ENCODE data around the gene MMEL1.
"Not testable (repeated sequence)": the region's sequence is repeated elsewhere in the genome, so short reads cannot be mapped to it uniquely, and the experiment has no call there.

Gene MMEL1

DNA sequence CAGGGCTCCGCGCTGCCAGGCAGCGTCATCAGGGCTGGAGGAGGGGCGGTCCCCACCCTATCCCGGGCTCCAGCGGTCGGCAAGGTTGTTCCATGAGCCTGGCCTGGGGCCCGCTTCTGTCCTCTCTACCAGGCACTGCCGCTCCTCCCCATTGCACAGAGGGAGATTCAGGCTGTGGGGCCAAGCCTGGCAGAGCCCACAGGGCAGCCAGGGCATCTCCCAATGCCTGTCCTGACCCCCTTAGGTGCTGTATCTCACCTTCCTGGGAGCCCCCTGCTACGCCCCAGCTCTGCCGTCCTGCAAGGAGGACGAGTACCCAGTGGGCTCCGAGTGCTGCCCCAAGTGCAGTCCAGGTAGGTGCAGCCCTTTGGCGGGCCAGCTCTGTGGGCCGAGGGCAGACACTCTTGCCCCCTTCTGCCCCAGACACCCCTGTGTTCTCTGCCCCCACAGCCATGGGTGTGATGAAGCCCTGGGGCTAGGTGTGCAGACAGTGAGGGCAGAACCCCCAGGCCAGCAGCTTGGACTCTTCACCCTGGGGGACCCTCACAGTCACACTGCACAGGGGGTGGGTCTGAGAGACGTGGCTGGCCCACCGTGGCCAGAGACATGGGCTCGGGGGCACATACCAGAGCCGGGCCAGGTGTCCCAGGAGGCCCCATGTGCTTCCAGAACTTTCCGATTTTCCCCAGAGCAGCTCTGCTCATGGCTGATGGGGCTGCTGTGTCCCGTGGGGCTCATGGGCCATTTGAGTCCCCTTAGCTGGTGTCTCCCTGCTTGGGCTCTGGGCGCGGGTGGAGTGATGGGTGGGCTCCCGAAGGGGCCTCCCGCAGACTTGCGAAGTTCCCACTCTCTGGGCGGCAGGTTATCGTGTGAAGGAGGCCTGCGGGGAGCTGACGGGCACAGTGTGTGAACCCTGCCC lies 75.1 kb downstream of the MMEL1 start:
- no peak for DNase-seq (ENCODE audit: low read depth)

- DNase-seq (ENCODE audit: low read depth) = no peak
Observed at GRCh38 chr1:2556678-2557481, 75.9 kb downstream of the MMEL1 start.

DNA sequence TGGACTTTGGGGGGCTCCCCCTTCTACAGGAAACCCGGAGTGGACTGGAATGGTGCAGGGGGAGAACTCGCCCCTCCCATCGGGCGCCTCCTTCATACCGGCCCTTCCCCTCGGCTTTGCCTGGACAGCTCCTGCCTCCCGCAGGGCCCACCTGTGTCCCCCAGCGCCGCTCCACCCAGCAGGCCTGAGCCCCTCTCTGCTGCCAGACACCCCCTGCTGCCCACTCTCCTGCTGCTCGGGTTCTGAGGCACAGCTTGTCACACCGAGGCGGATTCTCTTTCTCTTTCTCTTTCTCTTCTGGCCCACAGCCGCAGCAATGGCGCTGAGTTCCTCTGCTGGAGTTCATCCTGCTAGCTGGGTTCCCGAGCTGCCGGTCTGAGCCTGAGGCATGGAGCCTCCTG lies 76.5 kb downstream of the MMEL1 start, which contains the start of gene TNFRSF14:
TSS of gene TNFRSF14 (plus strand) at position 95 of the 401 bp plus-strand sequence. CDS start at position 389, 294 bp downstream.
- DNase-seq (ENCODE audit: low read depth) = peak; percentile 61

- no peak for DNase-seq (ENCODE audit: low read depth)
Observed at GRCh38 chr1:2555634-2556276, 77.1 kb downstream of the MMEL1 start.

DNA sequence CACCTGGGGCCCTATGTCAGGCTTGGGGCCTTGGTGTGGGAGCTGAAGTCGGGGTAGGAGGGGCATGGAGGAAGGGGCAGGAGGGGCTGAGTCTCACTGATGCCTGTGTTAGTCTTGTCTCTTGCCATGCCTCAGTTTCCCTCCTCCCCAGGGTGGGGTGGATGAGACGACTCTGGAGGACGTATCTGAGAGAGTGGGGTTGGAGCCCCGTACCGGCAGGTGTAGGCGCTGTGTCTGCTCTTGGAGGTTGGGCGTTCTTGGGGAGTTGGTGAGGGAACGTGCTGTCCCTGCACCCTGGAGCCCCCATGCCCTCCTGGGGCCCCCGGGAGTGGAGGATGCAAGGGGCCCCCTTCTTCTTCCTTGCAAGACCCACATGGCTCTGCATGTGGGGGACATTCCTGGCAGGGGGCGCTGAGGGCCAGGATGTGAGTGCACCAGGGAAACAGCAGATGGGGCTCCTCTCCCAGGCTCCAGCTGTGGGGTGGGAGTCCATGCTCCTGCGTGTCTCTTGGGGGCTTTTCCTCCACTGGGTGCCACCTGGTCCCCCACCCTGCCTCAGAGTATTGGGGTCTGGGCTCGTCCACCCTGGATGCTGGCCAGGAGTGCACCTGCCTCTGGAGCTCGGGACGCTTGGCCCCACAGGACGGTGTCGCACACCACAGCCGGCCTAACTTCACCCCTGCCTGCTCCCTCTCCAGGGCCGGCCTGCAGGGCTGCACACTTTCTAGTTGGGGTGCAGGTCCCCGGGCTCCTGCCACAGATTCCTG lies 78.0 kb downstream of the MMEL1 start:
- DNase-seq (ENCODE audit: low read depth) = no peak

DNA sequence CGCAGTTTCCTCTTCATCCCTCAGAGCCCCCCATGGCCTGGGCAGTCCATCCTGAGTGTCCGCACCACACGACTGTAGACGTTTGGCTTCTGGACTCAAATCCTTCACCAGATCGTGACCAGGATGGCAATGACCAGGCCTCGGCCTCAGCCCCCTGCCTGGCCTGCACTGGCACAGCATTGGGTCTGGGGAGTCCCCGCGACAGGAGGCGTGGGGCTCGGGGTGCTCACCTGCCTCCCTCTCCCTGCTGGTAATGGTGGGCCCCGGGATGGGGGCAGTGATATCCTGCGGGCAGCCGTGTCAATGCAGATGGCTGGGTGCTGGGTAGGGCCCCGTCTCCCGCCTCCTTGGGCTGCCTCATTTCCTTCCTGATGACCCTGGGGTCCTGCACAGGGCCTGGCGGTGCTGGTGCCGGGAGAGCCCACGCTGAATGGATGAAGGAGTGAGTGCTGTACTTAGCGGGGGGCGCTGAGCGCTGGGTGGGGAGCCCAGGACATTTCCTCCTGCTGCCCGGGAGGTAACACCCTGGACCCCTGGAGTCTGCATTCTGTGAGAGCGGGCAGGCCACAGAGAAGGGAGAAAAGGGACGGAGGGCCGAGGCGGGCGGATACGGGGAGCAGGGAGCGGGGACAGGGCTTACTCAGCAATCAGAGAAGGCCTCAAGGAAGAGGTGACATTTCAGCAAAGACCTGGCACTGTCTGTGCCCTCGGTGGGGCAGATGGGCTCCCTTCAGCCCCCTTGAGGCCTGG lies 78.8 kb downstream of the MMEL1 start:
- DNase-seq (ENCODE audit: low read depth) = no peak

GRCh38 chr1:2553076-2553475 lies 79.7 kb downstream of the MMEL1 start:
- DNase-seq (ENCODE audit: low read depth) = not testable (repeated sequence)

- no peak for DNase-seq (ENCODE audit: low read depth)
Observed at GRCh38 chr1:2552189-2552588, 80.6 kb downstream of the MMEL1 start.

DNA sequence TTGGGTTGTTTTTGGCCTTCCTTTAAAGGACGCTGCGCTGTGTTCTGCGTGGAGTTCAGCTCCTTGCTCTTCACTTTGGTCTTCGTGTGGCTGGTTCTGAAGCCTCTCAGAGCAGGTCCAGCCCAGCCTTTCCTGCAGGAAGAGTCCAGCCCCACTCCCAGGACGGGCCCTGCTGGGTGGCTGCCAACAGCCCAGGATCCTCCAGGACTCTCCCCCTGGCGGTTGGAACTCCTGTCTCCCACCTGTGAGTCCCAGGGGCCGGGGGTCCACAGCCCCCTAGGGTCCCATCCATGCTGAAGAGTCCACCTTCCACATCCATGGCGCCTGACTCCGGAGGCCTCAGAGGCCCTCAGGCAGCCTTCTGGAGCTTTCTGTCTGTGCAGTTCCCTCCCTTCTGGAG lies 81.3 kb downstream of the MMEL1 start:
- not testable (repeated sequence) for DNase-seq (ENCODE audit: low read depth)

GRCh38 chr1:2550309-2550861 lies 82.4 kb downstream of the MMEL1 start:
- not testable (repeated sequence) for DNase-seq (ENCODE audit: low read depth)

- not testable (repeated sequence) for DNase-seq (ENCODE audit: low read depth)
Observed at GRCh38 chr1:2549367-2550029, 83.3 kb downstream of the MMEL1 start.

GRCh38 chr1:2548068-2548589 lies 84.7 kb downstream of the MMEL1 start:
- DNase-seq (ENCODE audit: low read depth) = peak; percentile 59

GRCh38 chr1:2547210-2548067 lies 85.4 kb downstream of the MMEL1 start:
- DNase-seq (ENCODE audit: low read depth) = no peak

DNA sequence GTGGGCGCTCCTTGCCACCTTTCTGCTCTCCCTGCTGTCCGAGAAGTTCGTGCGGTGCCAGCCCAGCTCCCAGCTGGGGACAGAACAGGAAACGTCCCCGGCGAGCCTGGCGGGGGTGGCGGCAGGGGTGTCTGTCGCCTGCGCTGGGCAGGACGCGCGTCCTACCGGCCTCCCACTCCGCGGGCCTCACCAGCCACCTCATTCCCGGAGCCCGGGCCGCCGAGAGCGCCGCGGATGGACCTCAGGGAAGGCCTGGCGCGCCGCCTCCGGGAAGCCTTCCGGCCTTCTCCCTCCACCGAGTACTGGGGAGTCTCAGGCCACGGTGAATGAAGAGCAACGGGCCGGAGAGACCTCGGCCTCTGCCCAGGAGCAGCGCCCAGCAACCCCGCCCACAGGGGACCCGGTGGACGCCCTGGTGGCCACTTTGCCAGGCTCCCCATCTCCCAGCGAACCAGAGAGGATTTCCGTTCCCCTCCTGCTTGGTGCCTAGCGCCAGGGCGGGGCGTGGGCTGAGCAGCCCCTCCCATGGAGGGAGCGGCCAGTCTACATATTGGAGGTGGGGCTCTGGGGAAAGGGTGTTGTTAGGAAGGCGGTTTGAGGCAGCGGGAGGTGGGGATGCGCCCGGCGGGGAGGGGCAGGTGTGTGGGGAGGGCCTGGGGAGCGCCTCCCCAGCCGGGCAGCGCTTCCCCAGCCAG lies 86.2 kb downstream of the MMEL1 start:
- peak; percentile 63 for DNase-seq (ENCODE audit: low read depth)

DNA sequence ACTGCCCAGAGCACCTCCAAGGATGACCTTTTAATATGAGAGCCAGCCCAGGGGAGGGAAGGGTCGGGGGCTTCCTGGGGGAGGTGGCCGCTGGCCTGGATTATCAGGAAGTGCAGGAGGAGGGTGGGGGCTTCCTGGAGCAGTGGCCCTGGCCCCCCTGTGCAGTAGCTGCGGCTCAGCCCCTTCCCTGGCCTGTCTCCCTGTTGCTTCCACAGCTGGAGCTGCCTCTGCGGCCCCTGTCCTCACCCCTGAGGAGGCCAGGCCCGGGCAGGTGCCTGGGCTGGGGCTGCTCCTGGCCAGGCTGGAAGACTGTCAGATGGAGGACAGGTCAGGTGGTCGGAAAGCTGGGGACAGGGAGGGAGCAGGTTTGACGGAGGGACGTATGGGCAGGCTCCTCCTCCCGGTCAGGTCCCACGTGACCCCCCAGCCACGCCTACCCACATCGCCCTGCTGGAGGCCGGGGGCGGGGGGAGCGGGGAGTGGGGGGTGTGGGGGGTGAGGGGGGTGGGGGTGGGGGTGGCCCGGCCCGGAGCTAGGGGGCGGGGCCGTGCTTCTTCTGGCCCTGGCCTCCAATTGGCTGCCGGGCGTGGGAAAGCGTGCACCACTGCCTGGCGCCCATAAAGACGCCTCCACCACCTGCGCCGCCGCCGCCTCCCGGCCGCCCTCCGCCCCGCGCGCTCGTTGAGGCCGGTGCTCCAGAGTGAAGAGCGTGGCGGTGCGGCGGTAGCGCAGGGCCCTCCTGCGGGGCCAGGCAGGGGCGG lies 86.9 kb downstream of the MMEL1 start:
- peak; percentile 68 for DNase-seq (ENCODE audit: low read depth)

GRCh38 chr1:2544875-2545640 lies 87.8 kb downstream of the MMEL1 start:
- DNase-seq (ENCODE audit: low read depth) = peak; percentile 42

Measured in iris pigment epithelial cell (primary cell).